Neuronal stem cell (in vitro differentiated cells): ENCODE data around the gene CYP27C1.
A peak's percentile ranks its signal among the peaks of the same experiment; 100 is the strongest.

Experiments
- DNase-seq: peaks from one replicate; pipeline ENCODE4 v3.0.0-alpha.2; 2013; ENCODE audit warnings: low spot score
- H2AFZ ChIP-seq: one replicate; pipeline ENCODE4 v1.6.1; 2013; ENCODE audit warnings: mild to moderate bottlenecking, low read length, inconsistent platforms
- H2AK5ac ChIP-seq: 2 replicates; pipeline ENCODE4 v1.6.1; 2013; ENCODE audit warnings: low read depth, mild to moderate bottlenecking, inconsistent platforms, low read length, moderate library complexity, mixed read lengths
- H2BK120ac ChIP-seq: 2 replicates; pipeline ENCODE4 v1.6.1; 2013; ENCODE audit warnings: low read depth, mild to moderate bottlenecking, inconsistent platforms, low read length, moderate library complexity, mixed read lengths
- H2BK12ac ChIP-seq: one replicate; pipeline ENCODE4 v1.6.1; 2013; ENCODE audit warnings: low read length, inconsistent platforms
- H2BK15ac ChIP-seq: 2 replicates; pipeline ENCODE4 v1.6.1; 2013; ENCODE audit warnings: mild to moderate bottlenecking, low read length, inconsistent platforms, mixed read lengths
- H2BK5ac ChIP-seq: one replicate; pipeline ENCODE4 v1.6.1; 2013; ENCODE audit warnings: inconsistent platforms, mild to moderate bottlenecking, low read length, moderate library complexity
- H3K14ac ChIP-seq: one replicate; pipeline ENCODE4 v1.6.1; 2013; ENCODE audit warnings: low read length, inconsistent platforms
- H3K18ac ChIP-seq: 2 replicates; pipeline ENCODE4 v1.6.1; 2013; ENCODE audit warnings: low read length, inconsistent platforms
- H3K23ac ChIP-seq: 2 replicates; pipeline ENCODE4 v1.6.1; 2013; ENCODE audit warnings: low read depth, mild to moderate bottlenecking, mixed read lengths, low read length, inconsistent platforms; ENCODE audit not compliant: poor library complexity
- H3K27ac ChIP-seq: replicated peaks from 3 replicates; pipeline ENCODE4 v1.5.1; 2013; ENCODE audit warnings: low read length, inconsistent platforms
- H3K27me3 ChIP-seq, 3 experiments: 2 replicates each; pipeline ENCODE4 v1.6.1; 2013; ENCODE audit warnings: low read length in 3 of 3, mild to moderate bottlenecking in 2 of 3, inconsistent platforms in 1 of 3, low read depth in 1 of 3, mixed read lengths in 1 of 3, moderate library complexity in 1 of 3; ENCODE audit not compliant: control insufficient read depth in 3 of 3, insufficient read depth in 3 of 3
- H3K36me3 ChIP-seq, 2 donors: replicated peaks in 1 of 2; 2 replicates each; pipeline ENCODE4 v1.6.1; 2013; ENCODE audit warnings: low read length in 2 of 2; ENCODE audit not compliant: control insufficient read depth in 2 of 2, insufficient read depth in 2 of 2
- H3K4ac ChIP-seq: 2 replicates; pipeline ENCODE4 v1.6.1; 2013; ENCODE audit warnings: inconsistent platforms, mild to moderate bottlenecking, low read length, moderate library complexity
- H3K4me1 ChIP-seq, 2 donors: 1 replicate in 1 of 2; 2 replicates in 1 of 2; pipeline ENCODE4 v1.6.1; 2013; ENCODE audit warnings: low read length in 2 of 2, low read depth in 1 of 2; ENCODE audit not compliant: control insufficient read depth in 2 of 2, insufficient read depth in 1 of 2
- H3K4me2 ChIP-seq: one replicate; pipeline ENCODE4 v1.6.1; 2013; ENCODE audit warnings: mild to moderate bottlenecking, low read length, inconsistent platforms; ENCODE audit not compliant: insufficient read depth, poor library complexity, severe bottlenecking
- H3K4me3 ChIP-seq, 2 donors: 2 replicates each; pipeline ENCODE4 v1.5.1; 2013; ENCODE audit warnings: low read length in 2 of 2, mild to moderate bottlenecking in 2 of 2, inconsistent platforms in 1 of 2, moderate library complexity in 1 of 2
- H3K79me1 ChIP-seq: one replicate; pipeline ENCODE4 v1.6.1; 2013; ENCODE audit warnings: low read depth, mild to moderate bottlenecking, inconsistent platforms, low read length, moderate library complexity
- H3K9ac ChIP-seq: one replicate; pipeline ENCODE4 v1.6.1; 2013; ENCODE audit warnings: mild to moderate bottlenecking, low read depth, low read length, inconsistent platforms; ENCODE audit not compliant: poor library complexity
- H3K9me3 ChIP-seq, 2 donors: replicated peaks in 1 of 2; 2 replicates each; pipeline versions ENCODE3 to v1.6.1; 2013; ENCODE audit warnings: low read length in 2 of 2, mild to moderate bottlenecking in 2 of 2, inconsistent platforms in 1 of 2, low read depth in 1 of 2, mixed read lengths in 1 of 2, moderate library complexity in 1 of 2; ENCODE audit not compliant: control insufficient read depth in 2 of 2, insufficient read depth in 1 of 2
- H4K8ac ChIP-seq: one replicate; pipeline ENCODE4 v1.6.1; 2013; ENCODE audit warnings: low read depth, mild to moderate bottlenecking, inconsistent platforms, low read length, moderate library complexity
- H4K91ac ChIP-seq: one replicate; pipeline ENCODE4 v1.6.1; 2013; ENCODE audit warnings: low read length, low read depth, mild to moderate bottlenecking, inconsistent platforms; ENCODE audit not compliant: poor library complexity
- WGBS, 2 donors: extraction: QIAGEN DNeasy Blood & Tissue Kit; methylation state at CpG; one replicate each; pipeline ENCODE4 v1.1.7; 2013; ENCODE audit warnings: missing lambda C conversion rate in 2 of 2, mixed read lengths in 1 of 2; ENCODE audit not compliant: insufficient read length in 2 of 2, insufficient replicate concordance in 1 of 2; ENCODE audit errors: extremely low coverage in 2 of 2; 5-methylcytosine and 5-hydroxymethylcytosine counted together

Gene CYP27C1

DNA sequence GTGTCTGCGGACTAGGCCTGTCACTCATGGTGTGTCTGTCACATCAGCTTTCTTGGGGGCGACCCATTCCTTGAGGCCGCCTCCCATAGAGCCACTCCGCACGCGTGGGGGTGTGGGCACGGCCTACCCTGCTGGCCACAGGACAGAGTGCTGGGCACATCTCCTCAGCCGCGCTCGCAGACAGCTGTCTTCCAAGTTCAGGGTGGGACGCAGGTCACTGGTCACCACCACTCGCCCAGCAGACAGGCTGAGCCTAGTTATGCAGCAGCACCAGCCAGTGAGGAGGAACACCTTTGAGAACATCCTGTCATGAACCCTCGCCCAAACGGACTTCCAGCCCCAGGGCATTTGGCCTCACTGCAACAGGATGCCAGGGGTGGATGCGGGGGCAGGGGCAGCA is 82.4 kb downstream of the CYP27C1 start:
- peak overlapping the region; percentile 7 for H4K91ac ChIP-seq
- H3K27ac ChIP-seq = no peak overlapping the region
- no peaks in the 10 kb centered on the region for H3K79me1 ChIP-seq
- no peak overlapping the region for H3K4me2 ChIP-seq
- no peak for DNase-seq
- H3K14ac ChIP-seq = no peak overlapping the region
- peak overlapping the region; percentile 37 for H3K9ac ChIP-seq
- peak overlapping the region; percentile 15 for H3K18ac ChIP-seq
- H3K4ac ChIP-seq = no peak overlapping the region
- no peaks in the 10 kb centered on the region for H3K36me3 ChIP-seq
- H2AFZ ChIP-seq = no peak overlapping the region
- peak overlapping the region in 1 of 2 donors; percentile 52 for H3K4me3 ChIP-seq
- H2BK120ac ChIP-seq = no peak overlapping the region
- no peak overlapping the region for H2BK5ac ChIP-seq
- H3K9me3 ChIP-seq = peaks cover 0 to 2% of the 10 kb centered on the region in 2 donors
- peak overlapping the region; percentile 33 for H2AK5ac ChIP-seq
- H3K27me3 ChIP-seq = peaks cover 0 to 18% (median 1%) of the 10 kb centered on the region in 3 experiments
- no peak overlapping the region for H3K23ac ChIP-seq
- H4K8ac ChIP-seq = no peak overlapping the region
- H2BK12ac ChIP-seq = peak overlapping the region; percentile 95
- no peak overlapping the region for H2BK15ac ChIP-seq
- no peaks in the 10 kb centered on the region for H3K4me1 ChIP-seq
- WGBS, 2 donors = no CpG with 5 or more reads among the region's 15 CpGs

DNA sequence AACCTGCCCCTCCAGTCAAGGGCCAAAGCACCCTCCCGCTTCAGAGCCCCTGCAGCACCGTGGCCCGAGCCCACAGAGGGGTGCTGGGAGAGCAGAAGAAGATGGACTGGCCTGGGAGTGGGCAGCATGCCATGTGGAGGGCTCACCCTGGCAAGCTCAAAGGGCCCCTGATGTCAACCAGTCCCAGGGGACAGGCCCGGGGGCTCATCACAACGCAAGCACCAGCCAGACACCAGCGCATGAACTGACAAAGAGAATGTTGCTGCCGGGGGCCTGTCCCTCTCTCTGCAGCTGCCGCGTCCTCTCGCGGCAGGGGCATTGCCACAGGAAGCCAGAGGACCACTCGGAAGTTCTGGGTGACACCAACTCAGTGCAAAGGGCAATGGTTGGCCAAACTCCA is 82.9 kb downstream of the CYP27C1 start:
- Histone ChIP-seq H2BK5ac (no peak overlapping the region), H2BK120ac (no peak overlapping the region), H3K79me1 (no peaks in the 10 kb centered on the region), H3K36me3 (no peaks in the 10 kb centered on the region), H3K4ac (peak overlapping the region; percentile 4), H3K23ac (no peak overlapping the region), H2BK15ac (no peak overlapping the region), H4K91ac (peak overlapping the region; percentile 7), H3K14ac (no peak overlapping the region), H3K27ac (no peak overlapping the region), H3K9me3 (peaks cover 0 to 2% of the 10 kb centered on the region in 2 donors), H2BK12ac (peak overlapping the region; percentile 95), H3K4me1 (no peaks in the 10 kb centered on the region), H3K4me3 (no peak overlapping the region), H2AFZ (no peak overlapping the region), H3K27me3 (peaks cover 0 to 16% (median 1%) of the 10 kb centered on the region in 3 experiments), H4K8ac (no peak overlapping the region), H3K18ac (peak overlapping the region; percentile 15), H3K4me2 (no peak overlapping the region), H2AK5ac (peak overlapping the region; percentile 33), H3K9ac (no peak overlapping the region)
- DNase-seq = no peak
- WGBS, 2 donors = no CpG with 5 or more reads among the region's 12 CpGs

DNA sequence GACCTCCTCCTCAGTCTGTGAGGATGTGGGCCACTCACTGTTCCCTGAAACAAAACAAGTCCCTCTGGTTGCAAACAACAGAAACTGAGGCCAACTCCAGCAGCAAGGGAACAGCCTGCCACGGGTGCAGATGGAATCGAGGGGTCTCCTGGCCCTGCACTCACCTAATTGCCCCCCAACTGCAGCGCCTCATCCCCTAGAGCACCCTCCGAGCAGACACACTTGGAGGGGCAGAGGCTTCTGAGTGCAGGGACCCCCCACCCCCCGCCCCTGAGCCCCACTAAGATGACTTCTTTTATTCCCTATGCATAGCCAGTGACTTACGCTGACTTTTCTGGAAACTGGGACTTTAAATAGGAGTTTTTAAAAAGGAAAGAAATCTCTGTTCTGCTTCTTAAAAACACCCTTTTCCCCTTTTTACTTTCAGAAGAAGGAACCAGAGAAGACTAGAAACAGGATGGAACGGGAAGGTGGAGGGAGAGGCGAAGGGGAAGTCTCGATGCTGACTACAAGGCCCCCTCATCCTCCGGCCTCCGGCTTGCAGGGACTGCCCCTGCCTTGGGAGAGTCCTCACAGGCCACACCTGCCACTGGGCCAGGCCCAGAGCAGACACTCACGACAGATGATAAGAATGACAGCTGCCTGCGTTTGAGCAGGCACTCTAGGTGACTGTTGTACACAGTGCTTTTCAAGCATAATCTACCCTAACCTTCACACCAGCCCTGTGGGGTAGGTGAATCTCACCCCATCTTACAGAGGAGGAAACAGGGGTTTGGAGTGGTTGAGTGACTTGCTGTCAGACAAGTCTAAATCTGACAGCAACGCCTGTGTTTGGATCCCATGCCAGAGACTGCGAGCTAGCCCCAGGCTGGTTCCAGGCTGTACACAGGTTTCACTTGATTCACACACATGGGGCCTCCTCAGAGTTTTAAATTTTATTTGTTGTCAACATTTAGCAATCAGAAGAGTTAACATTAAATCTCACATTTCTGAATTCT is 85.0 kb downstream of the CYP27C1 start:
- Histone ChIP-seq H2AFZ (peak overlapping the region; percentile 21), H3K4me2 (no peak overlapping the region), H2BK5ac (no peak overlapping the region), H2BK120ac (no peak overlapping the region), H2AK5ac (no peak overlapping the region), H3K27me3 (peaks cover 0 to 11% (median 0%) of the 10 kb centered on the region in 3 experiments), H4K8ac (no peak overlapping the region), H3K4ac (no peak overlapping the region), H4K91ac (no peak overlapping the region), H3K9me3 (no peaks in the 10 kb centered on the region), H2BK12ac (no peak overlapping the region), H3K18ac (no peak overlapping the region), H2BK15ac (no peak overlapping the region), H3K36me3 (no peaks in the 10 kb centered on the region), H3K4me1 (no peaks in the 10 kb centered on the region), H3K23ac (no peak overlapping the region), H3K14ac (no peak overlapping the region), H3K27ac (no peak overlapping the region), H3K79me1 (no peaks in the 10 kb centered on the region), H3K9ac (peak overlapping the region; percentile 63), H3K4me3 (no peak overlapping the region)
- DNase-seq = no peak
- no CpG with 5 or more reads among the region's 15 CpGs for WGBS, 2 donors

DNA sequence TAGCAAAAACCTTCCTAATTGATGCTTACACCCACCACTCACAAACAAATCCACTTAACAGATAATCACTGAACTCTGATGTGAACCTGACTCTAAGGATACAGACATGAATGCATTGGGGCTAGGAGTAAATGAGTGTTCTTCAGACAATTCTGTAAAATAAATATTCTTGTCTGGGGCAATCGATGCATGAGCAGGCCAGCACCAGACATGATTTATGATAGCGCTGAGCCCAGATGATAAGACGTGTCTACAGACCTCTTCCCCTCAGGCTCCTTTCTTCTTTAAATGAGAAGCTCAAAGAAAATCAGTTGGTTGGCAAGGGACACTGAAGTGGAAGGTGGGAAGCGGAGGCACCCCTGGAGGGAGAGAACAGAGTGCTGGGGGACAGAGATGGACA is 85.9 kb downstream of the CYP27C1 start:
- no peak overlapping the region for H2BK120ac ChIP-seq
- no peak overlapping the region for H4K8ac ChIP-seq
- peaks cover 0 to 2% of the 10 kb centered on the region in 2 donors for H3K9me3 ChIP-seq
- peaks cover 0 to 11% (median 0%) of the 10 kb centered on the region in 3 experiments for H3K27me3 ChIP-seq
- H2BK12ac ChIP-seq = no peak overlapping the region
- H3K9ac ChIP-seq = no peak overlapping the region
- no peak overlapping the region for H3K27ac ChIP-seq
- no peaks in the 10 kb centered on the region for H3K36me3 ChIP-seq
- peak overlapping the region; percentile 84 for H2BK15ac ChIP-seq
- H4K91ac ChIP-seq = no peak overlapping the region
- no peaks in the 10 kb centered on the region for H3K79me1 ChIP-seq
- no peak overlapping the region for H3K18ac ChIP-seq
- no peak overlapping the region for H2AFZ ChIP-seq
- no peak overlapping the region for H2AK5ac ChIP-seq
- H3K14ac ChIP-seq = no peak overlapping the region
- no peak overlapping the region for H3K4me2 ChIP-seq
- H2BK5ac ChIP-seq = no peak overlapping the region
- no peak overlapping the region for H3K23ac ChIP-seq
- H3K4me1 ChIP-seq = no peaks in the 10 kb centered on the region
- H3K4ac ChIP-seq = no peak overlapping the region
- no peak overlapping the region for H3K4me3 ChIP-seq
- no peak for DNase-seq
- WGBS, 2 donors = no CpG with 5 or more reads among the region's 4 CpGs
